ENCODE measurements around the gene CCDC106.

- TF ChIP-seq CTCF (IDR thresholded peaks at IDR 0.05) (no peak), POLR2A (IDR thresholded peaks at IDR 0.05) (no peak)
Measured at GRCh38 chr19:55651236-55651635, 3.2 kb downstream of the CCDC106 start.

Data from Peyer's patch (tissue), 4 donors.